Endothelial cell of umbilical vein (primary cell): ENCODE measurements around the gene INSYN2B. TPM values are rescaled to one million over a fixed set of nuclear protein-coding genes. Genes with fewer than 3 reads are reported as not detected.

ENCODE experiments used
- BruUV-seq: library from RNA; stranded (reverse); fragments of 400-500 nt; replicated peaks from 2 replicates; lab custom pipeline; 2021; lab: Mats Ljungman, UMichigan
- CTCF ChIA-PET: fragments of 300-600, 350-600 bp; sonication (Branson Sonifier 250); formaldehyde crosslinking; loops from one replicate; lab custom pipeline; 2021; ENCODE audit warnings: antibody characterized with exemption, inconsistent platforms; lab: Charles Lee
- POLR2A ChIA-PET: fragments of 300-600, 350-600 bp; sonication (Branson Sonifier 250); formaldehyde crosslinking; loops from one replicate; lab custom pipeline; 2021; ENCODE audit warnings: antibody characterized with exemption, inconsistent platforms; lab: Charles Lee
- DNase-seq: peaks from one replicate; pipeline ENCODE4 v3.0.0-alpha.2; 2011; ENCODE audit warnings: low read depth, low spot score
- FAIRE-seq: peaks from 2 replicates; lab custom pipeline; 2011; peaks lifted over from hg19 to GRCh38; lab: Jason Lieb, UNC
- H2AFZ ChIP-seq: 2 replicates; pipeline ENCODE4 v1.6.0; 2012; ENCODE audit warnings: low read depth, low read length, control low read depth, inconsistent platforms
- H3K27ac ChIP-seq: 2 replicates; pipeline ENCODE4 v1.5.1; 2011; ENCODE audit warnings: low read depth, mild to moderate bottlenecking, control low read depth, low read length, moderate library complexity; ENCODE audit not compliant: insufficient read depth
- H3K27me3 ChIP-seq, 2 experiments: 2 replicates each; pipeline versions ENCODE4 v1.6.0 to v1.6.1; 2011; ENCODE audit warnings: low read length in 2 of 2, mixed read lengths in 1 of 2; ENCODE audit not compliant: control insufficient read depth in 2 of 2, insufficient read depth in 2 of 2
- H3K36me3 ChIP-seq, 2 experiments: 2 replicates in 1 of 2; 3 replicates in 1 of 2; pipeline ENCODE4 v1.5.1; 2011; ENCODE audit warnings: low read length in 2 of 2, mild to moderate bottlenecking in 1 of 2, moderate library complexity in 1 of 2; ENCODE audit not compliant: control insufficient read depth in 2 of 2, insufficient read depth in 2 of 2; ENCODE audit errors: extremely low read depth in 1 of 2
- H3K4me1 ChIP-seq: 3 replicates; pipeline ENCODE4 v1.5.1; 2011; ENCODE audit warnings: mild to moderate bottlenecking, low read length; ENCODE audit not compliant: control insufficient read depth, insufficient read depth; ENCODE audit errors: extremely low read depth
- H3K4me2 ChIP-seq: 2 replicates; pipeline ENCODE4 v1.6.1; 2011; ENCODE audit warnings: low read length, control low read depth, mixed read lengths; ENCODE audit not compliant: insufficient read depth
- H3K4me3 ChIP-seq, 3 experiments: fragments of 200-600 bp in 1 of 3; sonication (generic), shearing (Covaris generic) in 1 of 3; replicated peaks in 1 of 3; 2 replicates each; pipeline ENCODE4 v1.5.1; 2011 to 2016; ENCODE audit warnings: control low read depth in 3 of 3, low read length in 3 of 3, mild to moderate bottlenecking in 2 of 3, inconsistent platforms in 1 of 3, low read depth in 1 of 3, moderate library complexity in 1 of 3; ENCODE audit not compliant: insufficient read depth in 1 of 3
- H3K79me2 ChIP-seq: 2 replicates; pipeline ENCODE4 v1.6.0; 2012; ENCODE audit warnings: low read length, inconsistent platforms; ENCODE audit not compliant: control insufficient read depth, insufficient read depth
- H3K9ac ChIP-seq: replicated peaks from 2 replicates; pipeline ENCODE3; 2011; ENCODE audit warnings: low read length, control low read depth; ENCODE audit not compliant: insufficient read depth; ENCODE audit errors: extremely low read depth
- H3K9me1 ChIP-seq: replicated peaks from 3 replicates; pipeline ENCODE4 v1.6.0; 2011; ENCODE audit warnings: mild to moderate bottlenecking, low read length; ENCODE audit not compliant: control insufficient read depth, insufficient read depth; ENCODE audit errors: extremely low read depth
- H3K9me3 ChIP-seq: replicated peaks from 2 replicates; pipeline ENCODE4 v1.5.1; 2012; ENCODE audit warnings: low read length, inconsistent platforms; ENCODE audit not compliant: control insufficient read depth, insufficient read depth
- H4K20me1 ChIP-seq: replicated peaks from 2 replicates; pipeline ENCODE3; 2011; ENCODE audit warnings: mild to moderate bottlenecking, low read length; ENCODE audit not compliant: control insufficient read depth, insufficient read depth; ENCODE audit errors: extremely low read depth
- CTCF ChIP-seq, 2 donors: IDR thresholded peaks; 1 replicate in 1 of 2; 2 replicates in 1 of 2; pipeline ENCODE4 v1.5.1; 2011; ENCODE audit warnings: low read length in 2 of 2, mild to moderate bottlenecking in 2 of 2, moderate library complexity in 2 of 2, control low read depth in 1 of 2, inconsistent platforms in 1 of 2, low read depth in 1 of 2; ENCODE audit not compliant: insufficient read depth in 1 of 2; ENCODE audit errors: extremely low read depth in 1 of 2
- EZH2 ChIP-seq: IDR thresholded peaks from 2 replicates; pipeline ENCODE4 v1.6.1; 2012; ENCODE audit warnings: borderline replicate concordance, low read depth, mild to moderate bottlenecking, moderate library complexity, low read length, inconsistent platforms; ENCODE audit not compliant: severe bottlenecking
- FOS ChIP-seq: IDR thresholded peaks from 2 replicates; pipeline ENCODE4 v1.6.1; 2011; ENCODE audit warnings: mild to moderate bottlenecking, low read length, moderate library complexity, borderline replicate concordance; ENCODE audit not compliant: insufficient read depth
- GATA2 ChIP-seq: IDR thresholded peaks from 2 replicates; pipeline ENCODE4 v1.7.0; 2011; ENCODE audit warnings: low read depth, mild to moderate bottlenecking, moderate library complexity, mixed read lengths, low read length; ENCODE audit not compliant: insufficient read length, insufficient read depth
- JUN ChIP-seq: IDR thresholded peaks from 2 replicates; pipeline ENCODE4 v1.6.1; 2011; ENCODE audit warnings: borderline replicate concordance, low read depth; ENCODE audit not compliant: insufficient read length, insufficient read depth
- MAX ChIP-seq: IDR thresholded peaks from 2 replicates; pipeline ENCODE4 v1.6.1; 2011; ENCODE audit not compliant: insufficient read depth, insufficient read length
- MYC ChIP-seq: IDR thresholded peaks from one replicate; pipeline ENCODE4 v1.6.1; 2011; ENCODE audit warnings: mild to moderate bottlenecking, low read depth, low read length
- POLR2A ChIP-seq: IDR thresholded peaks from 2 replicates; pipeline ENCODE4 v1.6.1; 2012; ENCODE audit warnings: low read depth, mild to moderate bottlenecking, control low read depth, low read length
- POLR2AphosphoS5 ChIP-seq: IDR thresholded peaks from 2 replicates; pipeline ENCODE4 v1.6.1; 2012; ENCODE audit warnings: low read depth, mild to moderate bottlenecking, control low read depth, low read length, moderate library complexity; ENCODE audit not compliant: insufficient read depth
- dilution Hi-C: fragments of 300-500 bp; cut with MboI; formaldehyde crosslinking; loops from one replicate; pipeline ENCODE4 v1.15.0; 2019; ENCODE audit warnings: low sequenced_read_pairs; ENCODE audit not compliant: extremely low pct_ligation_motif_present
- intact Hi-C: fragments of 100-400 bp; cut with micrococcal nuclease; formaldehyde crosslinking; loops from one replicate; pipeline ENCODE4 v1.10.0; 2022
- polyA plus RNA-seq, 4 experiments: library from polyadenylated mRNA; depleted of rRNA in 3 of 4; stranded (reverse) in 3 of 4; unstranded in 1 of 4; fragments of >200 nt; gene quantifications; 2 replicates each; pipeline versions ENCODE4 v1.2.1 to v1.2.3, GENCODE V29; 2011 to 2012; ENCODE audit warnings: missing spikeins in 1 of 4
- total RNA-seq: library from RNA; stranded (reverse); gene quantifications from 2 replicates; pipeline ENCODE4 v1.2.3, GENCODE V29; 2021

The INSYN2B gene
- total and polyA plus RNA-seq, 2 donors (not counting 3 experiments of a cell fraction or from before 2014, with no cell fraction given): 8.2 to 17.1 TPM

GRCh38 chr5:169933127-169933526 lies 47.2 kb downstream of the INSYN2B start:
- ChIA-PET POLR2A (no interaction called here), CTCF (interaction anchor here (1.4 kb wide), 1 partner anchor 47 kb away, joined by 12 read pairs; the partner anchor contains the start of gene INSYN2B)
- H3K4me3 ChIP-seq: no peak overlapping the region
- DNase-seq: no peak
- H3K4me2 ChIP-seq: no peak overlapping the region
- no peaks in the 10 kb centered on the region for H3K9me3 ChIP-seq
- no peak overlapping the region for H2AFZ ChIP-seq
- no peaks in the 10 kb centered on the region for H4K20me1 ChIP-seq
- TF ChIP-seq EZH2 (no peak), CTCF (IDR thresholded peaks at IDR 0.05; ENCODE audit: extremely low read depth in 1 of 2, insufficient read depth in 1 of 2, low read depth in 1 of 2, low read length in 2 of 2) (no peak), FOS (no peak), GATA2 (no peak), MAX (no peak), MYC (no peak), JUN (no peak), POLR2A (no peak), POLR2AphosphoS5 (no peak)
- FAIRE-seq: no peak
- no peak overlapping the region for H3K27ac ChIP-seq
- dilution Hi-C loops (no loop called here), intact Hi-C loops (no loop called here)
- no peak overlapping the region for H3K9ac ChIP-seq
- BruUV-seq: no TSS peak
- H3K79me2 ChIP-seq: peaks cover 2% of the 10 kb centered on the region
- H3K27me3 ChIP-seq: no peaks in the 10 kb centered on the region
- H3K36me3 ChIP-seq: peaks cover 0 to 4% of the 10 kb centered on the region in 2 experiments
- H3K4me1 ChIP-seq: peaks cover 9% of the 10 kb centered on the region
- no peaks in the 10 kb centered on the region for H3K9me1 ChIP-seq
